H1 (cell line): ENCODE measurements around the gene MED31. TPM values are rescaled to one million over a fixed set of nuclear protein-coding genes. Genes with fewer than 3 reads are reported as not detected.

Experiments
- KDM1A ChIP-seq: fragments of 200-600, 300-600 bp; sonication (generic); IDR thresholded peaks from 2 replicates; pipeline ENCODE4 v1.7.1; 2016; ENCODE audit warnings: mild to moderate bottlenecking, low read length, borderline replicate concordance
- RXRA ChIP-seq: IDR thresholded peaks from 2 replicates; pipeline ENCODE4 v1.6.1; 2011; ENCODE audit warnings: low read depth, mild to moderate bottlenecking, low read length, moderate library complexity; ENCODE audit not compliant: insufficient read depth
- SIX5 ChIP-seq: IDR thresholded peaks from 2 replicates; pipeline ENCODE4 v1.6.1; 2011; ENCODE audit warnings: mild to moderate bottlenecking, low read depth, low read length
- polyA plus RNA-seq, 7 experiments: library from polyadenylated mRNA; depleted of rRNA in 3 of 7; stranded (reverse) in 5 of 7; unstranded in 2 of 7; fragments of >200 nt in 5 of 7; fragments of 200-250 nt in 2 of 7; gene quantifications; 1 replicate in 5 of 7; 2 replicates in 1 of 7; 4 replicates in 1 of 7; pipeline versions ENCODE4 v1.2.1 to v1.2.3, GENCODE V29; 2011 to 2013; ENCODE audit warnings: missing spikeins in 2 of 7, mixed read lengths in 2 of 7
- total RNA-seq: library from RNA; stranded (reverse); fragmentation: NEBNext Ultra II Directional; extraction: Animal tissue kit (Norgen Biotek cat#: 25700); gene quantifications from 2 replicates; pipeline ENCODE4 v1.2.1, GENCODE V29; 2021

Gene MED31
- total and polyA plus RNA-seq, 2 of the 8 experiments (the other 6 are each of a cell fraction or from before 2014, with no cell fraction given), result 4.6 to 12.3 TPM

DNA sequence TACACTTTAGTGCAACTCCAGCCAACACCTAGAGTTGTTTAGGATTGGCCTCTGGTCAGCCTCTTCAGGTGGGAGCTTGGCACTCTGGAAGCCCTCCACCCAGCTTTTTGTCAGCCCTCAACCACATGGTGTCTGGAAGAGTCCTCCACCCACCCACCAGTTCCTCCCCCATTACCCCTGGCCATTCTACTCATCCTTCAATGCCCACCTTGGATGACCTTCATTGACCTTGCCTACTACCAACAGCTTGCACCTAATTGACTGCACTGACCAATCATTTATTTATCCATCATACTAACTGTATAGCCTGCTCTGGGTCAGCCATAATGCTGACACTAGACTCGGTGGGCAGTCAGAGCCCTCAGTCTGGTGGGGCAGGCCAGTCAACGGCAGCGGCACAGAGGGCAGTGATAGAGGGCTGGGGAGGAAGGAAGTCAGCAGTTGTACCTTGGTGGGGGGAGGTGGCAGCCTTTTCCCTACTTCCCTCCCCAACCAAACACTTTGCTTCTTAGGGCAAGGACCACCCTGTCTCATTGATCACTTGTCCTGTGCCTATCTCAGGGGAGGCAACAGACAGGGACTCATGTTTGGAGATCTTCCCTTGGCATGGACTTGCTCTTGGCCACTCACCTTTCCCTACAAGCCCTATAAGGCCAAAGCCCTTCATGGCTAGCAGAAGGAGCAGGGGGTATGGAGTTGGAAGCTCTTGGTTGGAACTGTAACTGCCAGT is 32.5 kb upstream of the MED31 start (continued):
- TF ChIP-seq RXRA, result no peak
- TF ChIP-seq KDM1A, result no peak
- no peak for TF ChIP-seq SIX5
